Measurements from ENCODE around the gene LIN7A. TPM values are rescaled to one million over a fixed set of nuclear protein-coding genes. Genes with fewer than 3 reads are reported as not detected.

Gene LIN7A
- total and polyA plus RNA-seq, 2 experiments from 2014 or later: 5.2 to 9.9 TPM

DNA sequence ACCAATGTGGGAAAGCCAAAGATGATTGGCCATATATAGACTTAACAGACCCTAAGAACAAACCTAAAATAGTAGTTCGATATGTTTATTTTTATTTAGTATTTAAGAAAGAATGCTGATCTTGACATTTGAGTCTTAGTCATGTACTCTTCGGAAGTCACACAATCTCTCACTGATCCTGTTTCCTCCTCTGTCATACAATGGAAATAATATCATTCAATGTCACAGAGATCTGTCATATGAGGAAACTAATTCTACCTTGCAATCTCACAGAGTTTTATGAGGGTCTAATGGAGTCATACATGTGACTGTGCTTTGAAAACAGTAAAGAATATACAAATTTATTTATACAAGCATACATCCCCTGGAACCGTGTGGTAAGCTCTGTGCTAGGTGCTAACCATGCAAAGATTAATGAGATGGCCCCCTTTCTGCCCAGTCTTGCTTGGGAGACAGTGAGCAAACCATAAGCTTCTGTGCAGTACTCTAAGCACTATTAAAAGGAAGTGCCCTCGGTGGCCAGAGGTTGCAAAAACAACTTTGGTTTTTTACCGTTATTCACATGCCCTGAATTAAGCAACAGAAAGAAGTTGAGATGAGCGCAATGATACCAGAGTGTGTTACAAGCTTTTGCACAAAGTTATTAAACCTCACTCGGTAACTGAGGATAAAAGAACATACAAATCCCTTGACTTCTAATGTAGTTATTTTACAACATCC lies 1.7 kb upstream of the LIN7A start:
- TF ChIP-seq EZH2phosphoT487 (IDR thresholded peaks at IDR 0.05; ENCODE audit: low read depth, severe bottlenecking, unreplicated experiment) (no peak), EZH2 (IDR thresholded peaks at IDR 0.05; ENCODE audit: borderline replicate concordance) (no peak), CTCF (IDR thresholded peaks at IDR 0.05; ENCODE audit: poor library complexity) (no peak)
- Histone ChIP-seq H4K20me1 (ENCODE audit: insufficient read depth, poor library complexity, severe bottlenecking) (no peaks in the 10 kb centered on the region), H3K4me1 (ENCODE audit: insufficient read depth) (no peaks in the 10 kb centered on the region), H3K27me3 (peaks cover 15% of the 10 kb centered on the region), H3K27ac (no peak overlapping the region), H3K36me3 (replicated peaks; ENCODE audit: insufficient read depth, low read depth) (no peaks in the 10 kb centered on the region), H3K79me2 (peaks cover 7% of the 10 kb centered on the region), H3K9me2 (replicated peaks; ENCODE audit: insufficient read depth) (no peaks in the 10 kb centered on the region), H3K9me3 (ENCODE audit: low read depth) (no peaks in the 10 kb centered on the region), H3K4me2 (no peak overlapping the region), H3K4me3 (no peak overlapping the region), H2AFZ (no peak overlapping the region)
- DNase-seq (ENCODE audit: low spot score): no peak
- 74% methylated on average over 7 of the region's 7 CpGs for WGBS (ENCODE audit: low lambda C conversion rate, missing lambda C conversion rate)

- Histone ChIP-seq H3K36me3 (replicated peaks; ENCODE audit: insufficient read depth, low read depth) (no peaks in the 10 kb centered on the region), H3K9me2 (replicated peaks; ENCODE audit: insufficient read depth) (no peaks in the 10 kb centered on the region), H3K79me2 (peaks cover 12% of the 10 kb centered on the region), H3K27me3 (peaks cover 16% of the 10 kb centered on the region), H3K4me3 (no peak overlapping the region), H2AFZ (no peak overlapping the region), H3K27ac (no peak overlapping the region), H4K20me1 (ENCODE audit: insufficient read depth, poor library complexity, severe bottlenecking) (no peaks in the 10 kb centered on the region), H3K4me1 (ENCODE audit: insufficient read depth) (no peaks in the 10 kb centered on the region), H3K4me2 (peak overlapping the region; percentile 92), H3K9me3 (ENCODE audit: low read depth) (no peaks in the 10 kb centered on the region)
- DNase-seq (ENCODE audit: low spot score): no peak
- TF ChIP-seq EZH2 (IDR thresholded peaks at IDR 0.05; ENCODE audit: borderline replicate concordance) (no peak), EZH2phosphoT487 (IDR thresholded peaks at IDR 0.05; ENCODE audit: low read depth, severe bottlenecking, unreplicated experiment) (no peak), CTCF (IDR thresholded peaks at IDR 0.05; ENCODE audit: poor library complexity) (no peak)
- WGBS (ENCODE audit: low lambda C conversion rate, missing lambda C conversion rate): 51% methylated on average over 7 of the region's 7 CpGs
Observed at GRCh38 chr12:80938397-80938796, 663 bp upstream of the LIN7A start.

DNA sequence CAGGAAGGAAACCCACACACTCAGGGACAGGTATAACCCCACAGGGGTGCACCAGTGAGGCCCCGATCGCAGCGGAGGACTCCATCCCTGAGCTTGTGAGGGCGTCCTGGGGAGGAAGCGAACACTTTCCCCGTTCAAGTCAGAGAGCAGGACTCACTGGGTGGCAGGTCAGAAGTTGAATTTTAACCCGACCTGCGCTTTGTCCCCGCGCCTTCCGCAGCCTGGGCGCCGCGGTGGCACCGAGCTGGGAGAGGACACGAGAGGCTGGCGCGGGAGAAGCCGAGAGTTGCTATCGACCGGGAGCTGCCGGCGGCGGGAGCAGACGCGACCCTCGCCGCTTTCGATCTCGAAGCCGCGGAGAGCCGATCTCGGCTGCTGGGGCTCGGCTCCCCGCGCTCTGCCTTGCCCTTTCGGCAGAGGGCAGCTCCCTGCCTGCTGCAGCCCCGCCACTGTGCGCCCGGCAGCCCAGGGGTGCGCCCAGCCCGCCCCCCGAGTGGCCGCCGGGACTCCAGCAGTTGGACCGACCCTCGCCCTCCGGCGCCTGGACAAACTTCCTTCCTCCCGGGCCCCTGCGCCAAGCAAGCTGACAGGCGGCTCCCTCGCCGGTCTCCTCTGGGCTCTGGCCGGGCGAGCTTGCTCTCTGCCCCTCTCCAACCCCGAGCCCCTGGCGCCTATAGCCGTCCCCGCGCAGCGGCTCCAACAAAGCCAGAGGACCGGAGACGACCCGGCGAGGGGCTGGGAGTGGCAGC lies 918 bp downstream of the LIN7A start:
- H3K36me3 ChIP-seq (replicated peaks; ENCODE audit: insufficient read depth, low read depth): no peaks in the 10 kb centered on the region
- H3K9me2 ChIP-seq (replicated peaks; ENCODE audit: insufficient read depth): no peaks in the 10 kb centered on the region
- peaks cover 19% of the 10 kb centered on the region for H3K79me2 ChIP-seq
- H3K27me3 ChIP-seq: peaks cover 16% of the 10 kb centered on the region
- H3K4me1 ChIP-seq (ENCODE audit: insufficient read depth): no peaks in the 10 kb centered on the region
- no peaks in the 10 kb centered on the region for H3K9me3 ChIP-seq (ENCODE audit: low read depth)
- H4K20me1 ChIP-seq (ENCODE audit: insufficient read depth, poor library complexity, severe bottlenecking): no peaks in the 10 kb centered on the region
- H2AFZ ChIP-seq: peak overlapping the region; percentile 74
- TF ChIP-seq EZH2 (IDR thresholded peaks at IDR 0.05; ENCODE audit: borderline replicate concordance): no peak
- no peak for TF ChIP-seq EZH2phosphoT487 (IDR thresholded peaks at IDR 0.05; ENCODE audit: low read depth, severe bottlenecking, unreplicated experiment)
- TF ChIP-seq CTCF (IDR thresholded peaks at IDR 0.05; ENCODE audit: poor library complexity): no peak
- DNase-seq (ENCODE audit: low spot score): peak; percentile 63
- WGBS (ENCODE audit: low lambda C conversion rate, missing lambda C conversion rate): 1% methylated on average over 62 of the region's 67 CpGs
- peak overlapping the region; percentile 61 for H3K4me3 ChIP-seq
- H3K4me2 ChIP-seq: peak overlapping the region; percentile 92
- H3K27ac ChIP-seq: peak overlapping the region; percentile 77
